HCT116 (cell line): ENCODE data around the gene ERC1. TPM values are rescaled to one million over a fixed set of nuclear protein-coding genes. Genes with fewer than 3 reads are reported as not detected.

ENCODE experiments used
- ATAC-seq: fragments of 200-7000 bp; cut with Tn5 transposase; 2 replicates; pipeline ENCODE4 v1.9.1; 2020; ENCODE audit warnings: mild to moderate bottlenecking, moderate library complexity
- BruUV-seq: library from RNA; stranded (reverse); fragments of 400-500 nt; replicated peaks from 2 replicates; lab custom pipeline; 2021; lab: Mats Ljungman, UMichigan
- CTCF ChIA-PET: fragments of 300-600 bp; sonication (Branson Sonifier 250); formaldehyde crosslinking; loops from one replicate; lab custom pipeline; 2021; ENCODE audit warnings: antibody characterized with exemption; lab: Charles Lee
- POLR2A ChIA-PET: fragments of 300-600, 350-600 bp; sonication (Branson Sonifier 250); formaldehyde crosslinking; loops from one replicate; lab custom pipeline; 2021; ENCODE audit warnings: antibody characterized with exemption; lab: Charles Lee
- RAD21 ChIA-PET, 2 experiments: fragments of 300-600 bp; sonication (Branson Sonifier 250); formaldehyde crosslinking; loops; one replicate each; lab custom pipeline; 2023; ENCODE audit warnings: low total read pairs in 2 of 2; ENCODE audit not compliant: uncharacterized antibody in 2 of 2, unreplicated experiment in 2 of 2, low non-redundant PET in 1 of 2; lab: Charles Lee
- DNase-seq: peaks from one replicate; pipeline ENCODE4 v3.0.0-alpha.2; 2010; ENCODE audit warnings: low read depth, low spot score
- H2AFZ ChIP-seq: fragments of 200-600 bp; shearing (Covaris generic), sonication (generic); 2 replicates; pipeline ENCODE4 v1.6.1; 2017; ENCODE audit warnings: low read depth, mixed run types, mixed read lengths, antibody characterized with exemption, low read length; ENCODE audit not compliant: poor library complexity, severe bottlenecking
- H3K27ac ChIP-seq: 2 replicates; pipeline ENCODE4 v1.5.1; 2012; ENCODE audit warnings: low read depth, low read length
- H3K27me3 ChIP-seq: fragments of 200-600 bp; sonication (generic); 2 replicates; pipeline ENCODE4 v1.6.1; 2016; ENCODE audit warnings: mixed run types, low read length, mixed read lengths; ENCODE audit not compliant: insufficient read depth
- H3K36me3 ChIP-seq, 2 experiments: fragments of 200-500 bp in 1 of 2; fragments of 200-600 bp in 1 of 2; sonication (Bioruptor generic) in 1 of 2; sonication (generic) in 1 of 2; 2 replicates each; pipeline versions ENCODE4 v1.5.1 to v1.6.1; 2014 to 2016; ENCODE audit warnings: low read length in 2 of 2, inconsistent platforms in 1 of 2, mixed read lengths in 1 of 2, mixed run types in 1 of 2; ENCODE audit not compliant: insufficient read depth in 2 of 2, control insufficient read depth in 1 of 2
- H3K4me1 ChIP-seq, 2 experiments: fragments of 200-600 bp in 1 of 2; sonication (generic) in 1 of 2; 2 replicates each; pipeline versions ENCODE4 v1.5.1 to v1.6.1; 2012 to 2017; ENCODE audit warnings: low read length in 2 of 2, inconsistent platforms in 1 of 2, mild to moderate bottlenecking in 1 of 2, mixed read lengths in 1 of 2, mixed run types in 1 of 2, moderate library complexity in 1 of 2; ENCODE audit not compliant: insufficient read depth in 2 of 2, control insufficient read depth in 1 of 2
- H3K4me2 ChIP-seq: fragments of 200-600 bp; sonication (generic); 2 replicates; pipeline ENCODE4 v1.6.1; 2017; ENCODE audit warnings: mixed run types, low read length, mixed read lengths
- H3K4me3 ChIP-seq, 2 experiments: fragments of 200-600 bp in 1 of 2; sonication (generic) in 1 of 2; replicated peaks in 1 of 2; 2 replicates each; pipeline ENCODE4 v1.5.1; 2011 to 2016; ENCODE audit warnings: low read length in 2 of 2, control low read depth in 1 of 2, low read depth in 1 of 2, mild to moderate bottlenecking in 1 of 2, mixed read lengths in 1 of 2, mixed run types in 1 of 2
- H3K79me2 ChIP-seq: fragments of 200-600 bp; sonication (generic); 2 replicates; pipeline ENCODE4 v1.6.1; 2017; ENCODE audit warnings: mild to moderate bottlenecking, mixed run types, low read length, moderate library complexity, mixed read lengths; ENCODE audit not compliant: insufficient read depth
- H3K9ac ChIP-seq: fragments of 200-600 bp; sonication (generic); 2 replicates; pipeline ENCODE4 v1.6.1; 2016; ENCODE audit warnings: low read length, mixed read lengths
- H3K9me2 ChIP-seq: fragments of 200-600 bp; sonication (generic), shearing (Covaris generic); 2 replicates; pipeline ENCODE4 v1.6.1; 2017; ENCODE audit warnings: mixed run types, mild to moderate bottlenecking, moderate library complexity; ENCODE audit not compliant: insufficient read depth
- H3K9me3 ChIP-seq, 2 experiments: fragments of 200-500 bp in 1 of 2; fragments of 200-600 bp in 1 of 2; sonication (Bioruptor generic) in 1 of 2; sonication (generic) in 1 of 2; 2 replicates each; pipeline ENCODE4 v1.6.1; 2014 to 2017; ENCODE audit warnings: low read length in 2 of 2, mixed read lengths in 2 of 2, inconsistent platforms in 1 of 2, low read depth in 1 of 2, mild to moderate bottlenecking in 1 of 2, mixed run types in 1 of 2, moderate library complexity in 1 of 2; ENCODE audit not compliant: control insufficient read depth in 1 of 2, insufficient read depth in 1 of 2
- H4K20me1 ChIP-seq: fragments of 200-600 bp; sonication (generic), shearing (Covaris generic); 2 replicates; pipeline ENCODE4 v1.6.1; 2017; ENCODE audit warnings: mixed run types, mild to moderate bottlenecking, moderate library complexity; ENCODE audit not compliant: insufficient read depth
- ATF3 ChIP-seq: IDR thresholded peaks from 2 replicates; pipeline ENCODE4 v1.6.1; 2012
- CBX3 ChIP-seq: IDR thresholded peaks from 2 replicates; pipeline ENCODE4 v1.6.1; 2012; ENCODE audit warnings: low read depth
- ELF1 ChIP-seq: IDR thresholded peaks from 2 replicates; pipeline ENCODE4 v1.6.1; 2012; ENCODE audit warnings: low read depth, borderline replicate concordance
- EZH2phosphoT487 ChIP-seq: fragments of 200-600 bp; IDR thresholded peaks from 2 replicates; pipeline ENCODE4 v1.6.1; 2018; ENCODE audit warnings: antibody characterized with exemption, borderline replicate concordance
- MAX ChIP-seq: IDR thresholded peaks from 2 replicates; pipeline ENCODE4 v1.6.1; 2012
- POLR2A ChIP-seq: IDR thresholded peaks from 2 replicates; pipeline ENCODE4 v1.7.0; 2011; ENCODE audit warnings: borderline replicate concordance; ENCODE audit not compliant: insufficient read depth, insufficient read length; ENCODE audit errors: extremely low read depth
- POLR2AphosphoS5 ChIP-seq: IDR thresholded peaks from 2 replicates; pipeline ENCODE4 v1.6.1; 2011; ENCODE audit warnings: mild to moderate bottlenecking, low read depth, low read length, moderate library complexity
- REST ChIP-seq: IDR thresholded peaks from 2 replicates; pipeline ENCODE4 v1.6.1; 2012; ENCODE audit warnings: low read depth
- SP1 ChIP-seq: IDR thresholded peaks from 2 replicates; pipeline ENCODE4 v1.6.1; 2012; ENCODE audit warnings: low read depth
- SRF ChIP-seq: IDR thresholded peaks from 2 replicates; pipeline ENCODE4 v1.6.1; 2012; ENCODE audit warnings: low read depth
- TCF7L2 ChIP-seq: IDR thresholded peaks from 2 replicates; pipeline ENCODE4 v1.7.0; 2011; ENCODE audit warnings: borderline replicate concordance, inconsistent platforms; ENCODE audit not compliant: insufficient read depth, insufficient read length; ENCODE audit errors: extremely low read depth
- YY1 ChIP-seq: IDR thresholded peaks from 2 replicates; pipeline ENCODE4 v1.6.1; 2011; ENCODE audit warnings: low read length, low read depth, moderate library complexity, mild to moderate bottlenecking; ENCODE audit not compliant: insufficient replicate concordance; ENCODE audit errors: extremely low read depth
- ZBTB33 ChIP-seq: IDR thresholded peaks from 2 replicates; pipeline ENCODE4 v1.6.1; 2011; ENCODE audit warnings: mild to moderate bottlenecking, low read length, moderate library complexity; ENCODE audit not compliant: insufficient replicate concordance; ENCODE audit errors: extremely low read depth
- ZNF274 ChIP-seq: fragments of 200-500 bp; sonication (Bioruptor generic); IDR thresholded peaks from 2 replicates; pipeline ENCODE4 v1.6.1; 2014; ENCODE audit warnings: mild to moderate bottlenecking, low read depth, low read length, inconsistent platforms
- intact Hi-C: fragments of 100-400 bp; cut with micrococcal nuclease; formaldehyde crosslinking; loops from 2 replicates; pipeline ENCODE4 v1.10.0; 2022
- total RNA-seq: library from RNA; stranded (reverse); gene quantifications from one replicate; pipeline ENCODE4 v1.2.1, GENCODE V29; 2021; ENCODE audit not compliant: unreplicated experiment

The ERC1 gene
- total RNA-seq, 1 experiment from 2014 or later, result 41.9 TPM

- H3K9me2 ChIP-seq, result no peaks in the 10 kb centered on the region
- H2AFZ ChIP-seq, result no peak overlapping the region
- H3K9me3 ChIP-seq, result no peaks in the 10 kb centered on the region
- no peak overlapping the region for H3K9ac ChIP-seq
- H3K27me3 ChIP-seq, result no peaks in the 10 kb centered on the region
- CTCF ChIA-PET, result no interaction called here
- H3K27ac ChIP-seq, result no peak overlapping the region
- TF ChIP-seq CBX3 (no peak), MAX (no peak), ELF1 (no peak)
- TF ChIP-seq, all 23 proteins: peak for 0
- no peak for DNase-seq
- Histone ChIP-seq H3K4me3 (no peak overlapping the region), H3K4me1 (no peaks in the 10 kb centered on the region), H3K79me2 (no peaks in the 10 kb centered on the region), H3K36me3 (no peaks in the 10 kb centered on the region; a peak in 1 of 4 replicates), H4K20me1 (no peaks in the 10 kb centered on the region), H3K4me2 (no peak overlapping the region)
- intact Hi-C loops, result no loop called here
- no TSS peak for BruUV-seq
- ChIA-PET RAD21 (no interaction called here), POLR2A (no interaction called here)
- ATAC-seq, result no peak
Observed at GRCh38 chr12:1189163-1189562, 198.1 kb downstream of the ERC1 start.

- no peak for DNase-seq
- no peak overlapping the region for H3K27ac ChIP-seq
- RAD21 ChIA-PET, result no interaction called here
- no peaks in the 10 kb centered on the region for H3K9me2 ChIP-seq
- intact Hi-C loops, result no loop called here
- H4K20me1 ChIP-seq, result no peaks in the 10 kb centered on the region
- no peak overlapping the region for H3K4me2 ChIP-seq
- no peak for ATAC-seq
- H3K9me3 ChIP-seq, result no peaks in the 10 kb centered on the region; a peak in 1 of 4 replicates
- POLR2A ChIA-PET, result no interaction called here
- CTCF ChIA-PET, result no interaction called here
- H3K27me3 ChIP-seq, result no peaks in the 10 kb centered on the region
- no peaks in the 10 kb centered on the region; a peak in 2 of 4 replicates for H3K36me3 ChIP-seq
- H3K79me2 ChIP-seq, result no peaks in the 10 kb centered on the region
- no peak overlapping the region for H3K4me3 ChIP-seq
- H3K9ac ChIP-seq, result no peak overlapping the region
- BruUV-seq, result no TSS peak
- H3K4me1 ChIP-seq, result no peaks in the 10 kb centered on the region
- H2AFZ ChIP-seq, result no peak overlapping the region
- TF ChIP-seq SP1 (no peak), MAX (no peak), TCF7L2 (no peak), POLR2AphosphoS5 (no peak), REST (no peak), ZBTB33 (no peak), SRF (no peak), YY1 (no peak), EZH2phosphoT487 (no peak), ZNF274 (no peak), POLR2A (no peak), ATF3 (no peak)
Observed at GRCh38 chr12:1195513-1195912, 204.5 kb downstream of the ERC1 start.
